ENCODE results near the gene SLC35F1. TPM values are rescaled to one million over a fixed set of nuclear protein-coding genes. Genes with fewer than 3 reads are reported as not detected.

Gene SLC35F1
- total and polyA plus RNA-seq, 2 donors (not counting 3 experiments of a cell fraction or from before 2014, with no cell fraction given), result not detected

GRCh38 chr6:118285791-118286190 is 378.7 kb downstream of the SLC35F1 start:
- no peaks in the 10 kb centered on the region for H3K9me3 ChIP-seq (replicated peaks; ENCODE audit: control insufficient read depth, insufficient read depth, low read length)
- H3K4me3 ChIP-seq (replicated peaks in 1 of 3; ENCODE audit: insufficient read depth in 1 of 3, low read depth in 1 of 3, low read length in 3 of 3), result no peak overlapping the region
- BruUV-seq (replicated peaks), result no TSS peak
- H3K36me3 ChIP-seq (ENCODE audit: control insufficient read depth in 2 of 2, extremely low read depth in 1 of 2, insufficient read depth in 2 of 2, low read length in 2 of 2), result no peaks in the 10 kb centered on the region
- ChIA-PET CTCF (interaction anchor here (0.8 to 5.6 kb wide), 8 partner anchors 219 to 515 kb away, joined by 3 to 113 read pairs (median 14); no protein-coding TSS in a partner anchor), POLR2A (no interaction called here)
- H3K27me3 ChIP-seq (ENCODE audit: control insufficient read depth in 2 of 2, insufficient read depth in 2 of 2, low read length in 2 of 2), result peaks cover 0 to 2% of the 10 kb centered on the region in 2 experiments
- intact Hi-C loops (cut with micrococcal nuclease), result loop anchor here (2.0 to 10.0 kb wide), 2 partner anchors 611 to 829 kb away; no protein-coding TSS in a partner anchor
- DNase-seq (ENCODE audit: low read depth, low spot score) (no peak), FAIRE-seq (no peak)
- H2AFZ ChIP-seq (ENCODE audit: low read depth, low read length), result no peak overlapping the region
- no peaks in the 10 kb centered on the region for H3K9me1 ChIP-seq (replicated peaks; ENCODE audit: control insufficient read depth, extremely low read depth, insufficient read depth, low read length)
- H3K27ac ChIP-seq (ENCODE audit: insufficient read depth, low read depth, low read length), result no peak overlapping the region
- TF ChIP-seq, protein P1, sequence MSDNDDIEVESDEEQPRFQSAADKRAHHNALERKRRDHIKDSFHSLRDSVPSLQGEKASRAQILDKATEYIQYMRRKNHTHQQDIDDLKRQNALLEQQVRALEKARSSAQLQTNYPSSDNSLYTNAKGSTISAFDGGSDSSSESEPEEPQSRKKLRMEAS (IDR thresholded peaks at IDR 0.05; ENCODE audit: insufficient read depth, insufficient read length), result no peak
- TF ChIP-seq FOS (IDR thresholded peaks at IDR 0.05; ENCODE audit: borderline replicate concordance, insufficient read depth, low read length), result no peak
- TF ChIP-seq POLR2AphosphoS5 (IDR thresholded peaks at IDR 0.05; ENCODE audit: insufficient read depth, low read depth, low read length), result no peak
- TF ChIP-seq MYC (IDR thresholded peaks at IDR 0.05; ENCODE audit: low read depth, low read length), result no peak
- TF ChIP-seq, protein P2, sequence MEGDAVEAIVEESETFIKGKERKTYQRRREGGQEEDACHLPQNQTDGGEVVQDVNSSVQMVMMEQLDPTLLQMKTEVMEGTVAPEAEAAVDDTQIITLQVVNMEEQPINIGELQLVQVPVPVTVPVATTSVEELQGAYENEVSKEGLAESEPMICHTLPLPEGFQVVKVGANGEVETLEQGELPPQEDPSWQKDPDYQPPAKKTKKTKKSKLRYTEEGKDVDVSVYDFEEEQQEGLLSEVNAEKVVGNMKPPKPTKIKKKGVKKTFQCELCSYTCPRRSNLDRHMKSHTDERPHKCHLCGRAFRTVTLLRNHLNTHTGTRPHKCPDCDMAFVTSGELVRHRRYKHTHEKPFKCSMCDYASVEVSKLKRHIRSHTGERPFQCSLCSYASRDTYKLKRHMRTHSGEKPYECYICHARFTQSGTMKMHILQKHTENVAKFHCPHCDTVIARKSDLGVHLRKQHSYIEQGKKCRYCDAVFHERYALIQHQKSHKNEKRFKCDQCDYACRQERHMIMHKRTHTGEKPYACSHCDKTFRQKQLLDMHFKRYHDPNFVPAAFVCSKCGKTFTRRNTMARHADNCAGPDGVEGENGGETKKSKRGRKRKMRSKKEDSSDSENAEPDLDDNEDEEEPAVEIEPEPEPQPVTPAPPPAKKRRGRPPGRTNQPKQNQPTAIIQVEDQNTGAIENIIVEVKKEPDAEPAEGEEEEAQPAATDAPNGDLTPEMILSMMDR (IDR thresholded peaks at IDR 0.05; ENCODE audit: extremely low read depth in 1 of 2, insufficient read depth in 1 of 2, low read depth in 1 of 2, low read length in 2 of 2), result no peak
- TF ChIP-seq GATA2 (IDR thresholded peaks at IDR 0.05; ENCODE audit: insufficient read depth, insufficient read length, low read depth, low read length), result no peak
- peaks cover 13% of the 10 kb centered on the region for H3K4me1 ChIP-seq (ENCODE audit: control insufficient read depth, extremely low read depth, insufficient read depth, low read length)
- no peaks in the 10 kb centered on the region for H4K20me1 ChIP-seq (replicated peaks; ENCODE audit: control insufficient read depth, extremely low read depth, insufficient read depth, low read length)
- H3K9ac ChIP-seq (replicated peaks; ENCODE audit: extremely low read depth, insufficient read depth, low read length), result no peak overlapping the region
- no peaks in the 10 kb centered on the region for H3K79me2 ChIP-seq (ENCODE audit: control insufficient read depth, insufficient read depth, low read length)
- no peak overlapping the region for H3K4me2 ChIP-seq (ENCODE audit: insufficient read depth, low read length)
- dilution Hi-C loops (cut with MboI; ENCODE audit: extremely low pct_ligation_motif_present, low sequenced_read_pairs), result no loop called here

All from endothelial cell of umbilical vein (primary cell).